GM12875 (cell line): Measurements from ENCODE around the gene EFNB2.

Source experiments
- H3K4me3 ChIP-seq: one replicate; pipeline ENCODE4 v1.5.1; 2011; ENCODE audit warnings: low read depth, low read length, control low read depth
- CTCF ChIP-seq: IDR thresholded peaks from 2 replicates; pipeline ENCODE4 v1.5.1; 2011; ENCODE audit warnings: low read depth, mild to moderate bottlenecking, control low read depth, inconsistent platforms, low read length, moderate library complexity, borderline replicate concordance; ENCODE audit not compliant: insufficient read depth

Gene EFNB2

GRCh38 chr13:106471957-106472543 lies 63.4 kb downstream of the EFNB2 start:
- no peak overlapping the region for H3K4me3 ChIP-seq

GRCh38 chr13:106470576-106470975 lies 64.9 kb downstream of the EFNB2 start:
- no peak for TF ChIP-seq CTCF

More at GRCh38 chr13:106471957-106472543, 63.4 kb downstream of the EFNB2 start:
- no peak for TF ChIP-seq CTCF

GRCh38 chr13:106468744-106469590 lies 66.5 kb downstream of the EFNB2 start:
- H3K4me3 ChIP-seq = no peak overlapping the region
- TF ChIP-seq CTCF = no peak

More at GRCh38 chr13:106470576-106470975, 64.9 kb downstream of the EFNB2 start:
- no peak overlapping the region for H3K4me3 ChIP-seq

- TF ChIP-seq CTCF = no peak
- no peak overlapping the region for H3K4me3 ChIP-seq
Observed at GRCh38 chr13:106468207-106468606, 67.3 kb downstream of the EFNB2 start.

GRCh38 chr13:106467427-106468122 lies 67.9 kb downstream of the EFNB2 start:
- TF ChIP-seq CTCF = no peak

GRCh38 chr13:106466691-106467426 lies 68.6 kb downstream of the EFNB2 start:
- no peak for TF ChIP-seq CTCF
- no peak overlapping the region for H3K4me3 ChIP-seq

More at GRCh38 chr13:106467427-106468122, 67.9 kb downstream of the EFNB2 start:
- H3K4me3 ChIP-seq = no peak overlapping the region
